GM18858 (cell line): ENCODE measurements around the gene KIF2A.
"Not testable (repeated sequence)": the region's sequence is repeated elsewhere in the genome, so short reads cannot be mapped to it uniquely, and the experiment has no call there.

Source experiments
- ATAC-seq: cut with Tn5 transposase; IDR thresholded peaks from one replicate; pipeline ENCODE4 v1.9.1; 2021; ENCODE audit not compliant: unreplicated experiment

The KIF2A gene

GRCh38 chr5:62289813-62290212, 16.2 kb upstream of the KIF2A start:
- no peak for ATAC-seq

- ATAC-seq = not testable (repeated sequence)
Observed at GRCh38 chr5:62291829-62292228, 14.2 kb upstream of the KIF2A start.

DNA sequence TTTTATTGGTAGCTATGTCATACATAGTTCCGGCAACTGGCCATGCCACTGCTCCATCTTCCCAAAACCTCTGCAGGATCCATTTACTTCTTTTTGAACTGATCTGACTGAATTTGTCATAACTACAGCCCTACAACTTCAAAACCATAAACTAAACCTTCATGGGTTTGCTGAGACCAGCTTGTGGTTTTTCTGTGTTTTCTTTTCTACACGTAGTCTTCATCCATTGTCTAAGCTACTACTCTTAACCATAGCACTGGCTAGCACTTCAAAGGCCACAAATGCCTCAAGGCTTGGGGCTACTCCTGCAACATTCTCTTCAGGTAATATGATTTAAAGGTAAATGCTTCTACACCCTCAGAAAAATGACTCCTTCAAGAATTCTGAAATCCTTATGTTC, 9.0 kb upstream of the KIF2A start:
- ATAC-seq = no peak

GRCh38 chr5:62298118-62298517, 7.9 kb upstream of the KIF2A start:
- no peak for ATAC-seq

DNA sequence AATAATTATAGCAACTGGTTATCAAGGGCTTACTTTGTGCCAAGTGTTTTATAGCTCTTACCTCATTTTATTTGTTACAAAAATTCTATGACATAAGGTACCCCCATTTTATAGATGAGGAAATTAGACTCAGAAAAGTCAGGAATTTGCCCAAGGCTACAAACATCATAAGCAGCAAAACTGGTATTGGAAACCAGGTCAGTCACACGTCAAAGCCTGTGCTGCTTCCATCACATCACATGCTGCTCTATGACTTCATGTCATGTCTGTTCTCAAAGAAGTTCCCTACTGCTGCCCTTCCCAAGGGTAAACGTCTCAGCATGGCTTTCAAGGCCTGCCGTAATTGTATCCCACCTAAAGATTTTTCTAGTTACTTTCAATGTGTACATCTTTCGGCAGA, 6.9 kb upstream of the KIF2A start:
- ATAC-seq = no peak

DNA sequence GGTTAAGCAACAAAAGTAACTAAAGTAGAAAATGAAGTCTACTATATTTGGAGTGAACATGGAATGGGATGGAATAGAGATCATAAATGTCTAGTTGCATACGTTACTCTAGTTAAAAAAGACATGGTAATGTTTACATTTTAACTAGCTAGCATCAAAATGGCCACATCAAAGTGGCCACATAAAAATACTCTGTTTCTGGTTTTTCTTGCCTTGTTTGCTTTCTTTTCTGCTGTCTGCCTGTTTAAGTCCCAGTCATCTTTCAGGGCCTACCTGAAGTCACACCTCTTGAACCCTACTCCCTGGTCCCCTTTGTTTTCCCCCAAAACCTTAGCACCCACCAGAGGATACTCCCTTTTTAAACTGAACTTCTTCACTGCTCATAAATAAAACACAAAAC, 6.4 kb upstream of the KIF2A start:
- ATAC-seq = no peak

- no peak for ATAC-seq
Observed at GRCh38 chr5:62305358-62305714, 670 bp upstream of the KIF2A start.

DNA sequence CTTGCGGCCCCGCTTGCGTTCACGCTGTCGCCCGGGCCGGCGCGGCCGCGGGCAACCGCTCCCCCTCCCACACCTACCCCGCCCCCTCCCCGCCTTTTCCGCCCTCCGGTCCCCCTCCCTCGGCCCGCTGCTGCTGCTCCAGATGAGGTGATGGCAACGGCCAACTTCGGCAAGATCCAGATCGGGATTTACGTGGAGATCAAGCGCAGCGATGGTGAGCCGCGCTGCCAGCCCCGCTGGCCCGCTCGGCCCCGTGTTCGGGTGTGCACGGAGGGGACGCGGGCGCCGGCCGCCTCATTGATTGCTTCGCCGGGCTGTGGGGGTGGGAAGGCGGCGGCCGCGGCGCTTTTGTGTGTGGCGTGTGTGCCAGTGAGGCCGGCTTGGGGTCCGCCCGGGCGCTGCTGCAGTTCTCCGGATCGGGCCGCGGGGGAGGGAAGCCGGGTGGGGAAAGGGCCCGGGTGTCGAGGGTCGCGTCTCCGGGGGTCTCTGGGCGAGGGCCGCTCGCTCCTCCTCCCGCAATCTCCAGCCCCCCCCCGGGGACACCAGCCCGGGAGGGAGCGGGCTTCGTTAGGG, 403 bp downstream of the KIF2A start:
- peak; percentile 20 for ATAC-seq

GRCh38 chr5:62306896-62307689, 1.1 kb downstream of the KIF2A start:
- no peak for ATAC-seq

DNA sequence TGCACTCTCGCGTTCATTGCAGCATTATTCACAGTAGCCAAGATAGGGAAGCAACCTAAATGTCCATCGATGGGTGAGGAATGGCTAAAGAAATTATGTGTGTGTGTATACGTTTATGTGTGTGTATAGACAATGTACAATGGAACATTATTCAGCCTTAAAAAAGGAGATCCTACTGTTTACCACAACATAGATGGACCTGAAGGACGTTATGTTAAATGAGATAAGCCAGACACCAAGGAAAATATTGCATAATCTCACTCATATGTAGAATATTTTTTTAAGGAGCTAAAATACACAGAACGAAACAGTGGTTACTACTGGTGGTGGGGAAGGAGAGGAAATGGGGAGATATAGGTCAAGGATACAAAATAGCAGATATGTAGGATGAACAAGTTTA, 2.4 kb downstream of the KIF2A start:
- ATAC-seq = no peak

- ATAC-seq = no peak
Observed at GRCh38 chr5:62309107-62309506, 3.1 kb downstream of the KIF2A start.

DNA sequence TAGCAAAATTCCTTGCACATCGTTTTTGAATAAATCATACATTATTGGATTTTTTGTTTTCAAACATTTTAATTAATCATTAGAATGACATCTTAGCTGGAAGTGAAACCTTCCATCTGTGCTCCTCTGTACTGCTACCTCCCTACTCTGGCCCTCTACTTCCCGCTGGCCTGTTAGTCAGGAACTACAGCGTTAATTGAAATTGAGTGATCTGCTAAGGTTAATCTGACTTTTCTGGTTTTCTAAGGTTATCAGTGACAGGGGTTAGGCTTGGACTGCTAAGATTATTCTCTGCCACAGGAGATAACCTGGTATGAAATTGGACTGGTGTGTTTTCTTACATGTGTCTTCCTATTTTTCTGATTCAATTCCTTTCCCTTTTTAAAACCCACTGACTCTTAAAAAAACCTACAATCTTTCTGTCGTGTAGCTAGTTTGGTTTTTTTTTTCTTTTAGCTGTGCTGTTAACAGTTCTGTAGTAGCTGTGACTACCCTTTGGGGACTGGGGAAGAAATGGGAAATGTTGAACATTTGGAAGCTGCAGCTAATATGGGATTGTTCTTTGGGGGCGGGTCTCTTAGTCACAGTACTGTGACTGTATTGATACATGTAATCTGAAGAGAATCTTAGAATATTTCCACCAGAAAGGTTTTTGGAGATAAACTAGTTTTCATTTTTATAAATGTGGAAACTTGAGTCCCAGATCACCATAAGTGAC, 4.6 kb downstream of the KIF2A start:
- ATAC-seq = no peak

- no peak for ATAC-seq
Observed at GRCh38 chr5:62312036-62312435, 6.0 kb downstream of the KIF2A start.

GRCh38 chr5:62312674-62313073, 6.7 kb downstream of the KIF2A start:
- no peak for ATAC-seq

DNA sequence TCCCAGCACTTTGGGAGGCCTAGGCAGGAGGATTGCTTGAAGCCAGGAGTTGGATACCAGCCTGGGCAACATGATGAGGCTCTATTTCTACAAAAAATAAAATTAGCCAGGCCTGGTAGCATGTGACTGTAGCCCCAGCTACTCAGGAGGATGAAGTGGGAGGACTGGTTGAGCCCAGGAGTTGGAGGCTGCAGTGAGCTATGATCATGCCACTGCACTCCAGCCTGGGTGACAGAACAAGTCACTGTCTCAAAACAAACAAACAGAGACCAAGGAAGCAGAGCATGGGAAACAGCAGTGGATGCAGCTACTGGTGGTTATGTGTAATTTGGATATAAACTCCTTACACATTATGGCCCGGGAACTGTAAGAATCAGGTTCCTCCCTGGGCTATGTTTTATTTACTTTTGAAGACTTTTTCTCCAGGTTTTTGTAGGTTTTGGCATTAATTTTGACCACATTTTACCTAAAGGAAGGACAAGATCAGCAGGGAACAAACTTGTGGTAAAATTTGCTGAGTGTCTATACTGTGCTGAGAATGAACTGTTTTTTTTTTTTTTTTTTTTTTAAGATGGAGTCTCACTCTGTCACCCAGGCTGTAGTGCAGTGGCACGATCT, 8.3 kb downstream of the KIF2A start:
- ATAC-seq = no peak

DNA sequence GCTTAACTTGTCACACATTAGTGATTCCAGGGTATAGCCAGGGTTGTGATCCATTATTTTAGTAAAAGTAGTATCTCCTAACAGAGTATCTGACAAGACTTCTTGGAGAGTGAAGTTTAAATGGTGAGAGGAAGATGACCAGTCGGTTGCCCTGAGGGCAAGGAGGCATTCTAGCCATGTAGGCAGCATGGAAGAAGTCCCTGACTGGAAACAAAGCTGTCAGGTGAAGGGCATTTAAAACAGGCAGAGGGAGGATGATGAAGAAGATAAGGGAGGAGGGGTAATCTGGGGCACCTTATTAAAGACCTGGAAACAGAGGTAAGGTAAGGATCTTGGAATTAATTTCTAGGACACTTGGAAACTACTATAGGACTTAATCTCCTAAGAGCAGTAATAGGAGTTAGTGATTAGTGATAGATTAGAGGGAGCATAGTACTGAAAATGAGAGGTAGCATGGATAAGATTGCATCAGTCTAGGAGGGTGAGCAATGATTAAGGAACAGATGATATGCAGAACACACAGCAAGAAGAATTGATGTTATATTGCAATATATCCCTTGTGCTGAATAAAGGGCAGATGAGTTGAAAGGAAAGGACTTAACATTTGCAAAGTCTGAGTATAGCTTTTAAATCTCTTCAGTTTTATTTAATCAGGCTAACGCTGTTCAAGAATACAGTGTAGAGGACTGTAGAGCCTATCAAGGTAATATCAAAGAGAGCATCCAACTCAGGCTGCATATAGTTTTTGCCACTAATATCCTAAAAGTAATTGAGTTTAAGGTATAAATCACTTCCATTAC, 9.6 kb downstream of the KIF2A start:
- no peak for ATAC-seq

- no peak for ATAC-seq
Observed at GRCh38 chr5:62316176-62316502, 10.1 kb downstream of the KIF2A start.

DNA sequence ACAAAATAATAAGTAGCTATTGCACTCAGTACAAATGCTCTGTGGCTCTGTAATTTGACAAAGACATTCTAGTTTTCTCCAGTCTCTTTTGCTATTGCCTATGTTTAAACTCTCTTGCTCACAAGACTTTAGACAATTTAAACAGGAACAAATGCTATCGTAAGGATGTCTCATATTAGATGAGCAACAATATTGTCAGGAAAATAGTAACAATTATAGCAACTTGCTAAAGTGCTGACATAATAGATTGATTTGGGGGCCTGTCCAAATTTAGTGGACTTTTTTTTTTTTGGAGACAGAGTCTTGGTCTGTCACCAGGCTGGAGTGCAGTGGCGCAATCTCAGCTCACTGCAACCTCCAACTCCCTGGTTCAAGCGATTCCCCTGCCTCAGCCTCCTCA, 11.8 kb downstream of the KIF2A start:
- ATAC-seq = no peak

- no peak for ATAC-seq
Observed at GRCh38 chr5:62322484-62322883, 16.5 kb downstream of the KIF2A start.

GRCh38 chr5:62326302-62326701, 20.3 kb downstream of the KIF2A start:
- ATAC-seq = peak; percentile 75

DNA sequence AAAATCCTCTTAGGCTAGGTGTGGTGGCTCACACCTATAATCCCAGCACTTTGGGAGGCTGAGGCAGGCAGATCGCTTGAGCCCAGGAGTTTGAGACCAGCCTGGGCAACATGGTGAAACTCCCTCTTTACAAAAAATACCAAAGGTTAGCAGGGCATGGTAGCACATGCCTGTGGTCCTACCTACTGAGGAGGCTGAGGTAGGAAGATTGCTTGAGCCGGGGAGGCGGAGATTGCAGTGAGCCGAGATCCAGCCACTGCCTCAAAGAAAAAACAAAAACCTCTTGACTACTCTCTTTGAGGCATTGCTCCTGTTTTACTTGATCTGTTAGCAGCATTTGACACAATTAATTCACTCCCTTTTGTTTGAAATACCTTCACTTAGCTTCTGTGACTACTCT, 20.7 kb downstream of the KIF2A start:
- ATAC-seq = no peak
